GM12873 (cell line): Measurements from ENCODE around the gene RBFOX1.

ENCODE experiments used
- CTCF ChIP-seq: IDR thresholded peaks from 2 replicates; pipeline ENCODE4 v1.5.1; 2012; ENCODE audit warnings: low read depth, mild to moderate bottlenecking, moderate library complexity, low read length, control low read depth; ENCODE audit not compliant: insufficient read depth; ENCODE audit errors: missing control alignments

The RBFOX1 gene

GRCh38 chr16:7394720-7395336 lies 62.2 kb downstream of the RBFOX1 start:
- TF ChIP-seq CTCF = no peak

GRCh38 chr16:7397901-7398300 lies 65.3 kb downstream of the RBFOX1 start:
- no peak for TF ChIP-seq CTCF

- TF ChIP-seq CTCF = no peak
Observed at GRCh38 chr16:7398536-7398935, 65.9 kb downstream of the RBFOX1 start.

- TF ChIP-seq CTCF = no peak
Observed at GRCh38 chr16:7399296-7399695, 66.7 kb downstream of the RBFOX1 start.

GRCh38 chr16:7400117-7400890 lies 67.7 kb downstream of the RBFOX1 start:
- TF ChIP-seq CTCF = no peak

- no peak for TF ChIP-seq CTCF
Observed at GRCh38 chr16:7404217-7404616, 71.6 kb downstream of the RBFOX1 start.

- TF ChIP-seq CTCF = no peak
Observed at GRCh38 chr16:7405166-7405565, 72.5 kb downstream of the RBFOX1 start.
